HCT116 (cell line): ENCODE results near the gene NFIL3. TPM values are rescaled to one million over a fixed set of nuclear protein-coding genes. Genes with fewer than 3 reads are reported as not detected.

Source experiments
- ATAC-seq: fragments of 200-7000 bp; cut with Tn5 transposase; 2 replicates; pipeline ENCODE4 v1.9.1; 2020; ENCODE audit warnings: mild to moderate bottlenecking, moderate library complexity
- BruUV-seq: library from RNA; stranded (reverse); fragments of 400-500 nt; replicated peaks from 2 replicates; lab custom pipeline; 2021; lab: Mats Ljungman, UMichigan
- CTCF ChIA-PET: fragments of 300-600 bp; sonication (Branson Sonifier 250); formaldehyde crosslinking; loops from one replicate; lab custom pipeline; 2021; ENCODE audit warnings: antibody characterized with exemption; lab: Charles Lee
- POLR2A ChIA-PET: fragments of 300-600, 350-600 bp; sonication (Branson Sonifier 250); formaldehyde crosslinking; loops from one replicate; lab custom pipeline; 2021; ENCODE audit warnings: antibody characterized with exemption; lab: Charles Lee
- RAD21 ChIA-PET, 2 experiments: fragments of 300-600 bp; sonication (Branson Sonifier 250); formaldehyde crosslinking; loops; one replicate each; lab custom pipeline; 2023; ENCODE audit warnings: low total read pairs in 2 of 2; ENCODE audit not compliant: uncharacterized antibody in 2 of 2, unreplicated experiment in 2 of 2, low non-redundant PET in 1 of 2; lab: Charles Lee
- DNase-seq: peaks from one replicate; pipeline ENCODE4 v3.0.0-alpha.2; 2010; ENCODE audit warnings: low read depth, low spot score
- H2AFZ ChIP-seq: fragments of 200-600 bp; shearing (Covaris generic), sonication (generic); 2 replicates; pipeline ENCODE4 v1.6.1; 2017; ENCODE audit warnings: low read depth, mixed run types, mixed read lengths, antibody characterized with exemption, low read length; ENCODE audit not compliant: poor library complexity, severe bottlenecking
- H3K27ac ChIP-seq: 2 replicates; pipeline ENCODE4 v1.5.1; 2012; ENCODE audit warnings: low read depth, low read length
- H3K27me3 ChIP-seq: fragments of 200-600 bp; sonication (generic); 2 replicates; pipeline ENCODE4 v1.6.1; 2016; ENCODE audit warnings: mixed run types, low read length, mixed read lengths; ENCODE audit not compliant: insufficient read depth
- H3K36me3 ChIP-seq, 2 experiments: fragments of 200-500 bp in 1 of 2; fragments of 200-600 bp in 1 of 2; sonication (Bioruptor generic) in 1 of 2; sonication (generic) in 1 of 2; 2 replicates each; pipeline versions ENCODE4 v1.5.1 to v1.6.1; 2014 to 2016; ENCODE audit warnings: low read length in 2 of 2, inconsistent platforms in 1 of 2, mixed read lengths in 1 of 2, mixed run types in 1 of 2; ENCODE audit not compliant: insufficient read depth in 2 of 2, control insufficient read depth in 1 of 2
- H3K4me1 ChIP-seq, 2 experiments: fragments of 200-600 bp in 1 of 2; sonication (generic) in 1 of 2; 2 replicates each; pipeline versions ENCODE4 v1.5.1 to v1.6.1; 2012 to 2017; ENCODE audit warnings: low read length in 2 of 2, inconsistent platforms in 1 of 2, mild to moderate bottlenecking in 1 of 2, mixed read lengths in 1 of 2, mixed run types in 1 of 2, moderate library complexity in 1 of 2; ENCODE audit not compliant: insufficient read depth in 2 of 2, control insufficient read depth in 1 of 2
- H3K4me2 ChIP-seq: fragments of 200-600 bp; sonication (generic); 2 replicates; pipeline ENCODE4 v1.6.1; 2017; ENCODE audit warnings: mixed run types, low read length, mixed read lengths
- H3K4me3 ChIP-seq, 2 experiments: fragments of 200-600 bp in 1 of 2; sonication (generic) in 1 of 2; replicated peaks in 1 of 2; 2 replicates each; pipeline ENCODE4 v1.5.1; 2011 to 2016; ENCODE audit warnings: low read length in 2 of 2, control low read depth in 1 of 2, low read depth in 1 of 2, mild to moderate bottlenecking in 1 of 2, mixed read lengths in 1 of 2, mixed run types in 1 of 2
- H3K79me2 ChIP-seq: fragments of 200-600 bp; sonication (generic); 2 replicates; pipeline ENCODE4 v1.6.1; 2017; ENCODE audit warnings: mild to moderate bottlenecking, mixed run types, low read length, moderate library complexity, mixed read lengths; ENCODE audit not compliant: insufficient read depth
- H3K9ac ChIP-seq: fragments of 200-600 bp; sonication (generic); 2 replicates; pipeline ENCODE4 v1.6.1; 2016; ENCODE audit warnings: low read length, mixed read lengths
- H3K9me2 ChIP-seq: fragments of 200-600 bp; sonication (generic), shearing (Covaris generic); 2 replicates; pipeline ENCODE4 v1.6.1; 2017; ENCODE audit warnings: mixed run types, mild to moderate bottlenecking, moderate library complexity; ENCODE audit not compliant: insufficient read depth
- H3K9me3 ChIP-seq, 2 experiments: fragments of 200-500 bp in 1 of 2; fragments of 200-600 bp in 1 of 2; sonication (Bioruptor generic) in 1 of 2; sonication (generic) in 1 of 2; 2 replicates each; pipeline ENCODE4 v1.6.1; 2014 to 2017; ENCODE audit warnings: low read length in 2 of 2, mixed read lengths in 2 of 2, inconsistent platforms in 1 of 2, low read depth in 1 of 2, mild to moderate bottlenecking in 1 of 2, mixed run types in 1 of 2, moderate library complexity in 1 of 2; ENCODE audit not compliant: control insufficient read depth in 1 of 2, insufficient read depth in 1 of 2
- H4K20me1 ChIP-seq: fragments of 200-600 bp; sonication (generic), shearing (Covaris generic); 2 replicates; pipeline ENCODE4 v1.6.1; 2017; ENCODE audit warnings: mixed run types, mild to moderate bottlenecking, moderate library complexity; ENCODE audit not compliant: insufficient read depth
- CBX3 ChIP-seq: IDR thresholded peaks from 2 replicates; pipeline ENCODE4 v1.6.1; 2012; ENCODE audit warnings: low read depth
- CEBPB ChIP-seq: IDR thresholded peaks from 2 replicates; pipeline ENCODE4 v1.6.1; 2012; ENCODE audit warnings: low read depth
- EGR1 ChIP-seq: IDR thresholded peaks from 2 replicates; pipeline ENCODE4 v1.6.1; 2012; ENCODE audit warnings: low read depth
- EZH2 ChIP-seq: fragments of 200-600 bp; sonication (generic); IDR thresholded peaks from 2 replicates; pipeline ENCODE4 v1.6.1; 2017; ENCODE audit warnings: antibody characterized with exemption, mixed run types
- FOSL1 ChIP-seq: IDR thresholded peaks from 2 replicates; pipeline ENCODE4 v1.6.1; 2012; ENCODE audit warnings: low read depth
- JUND ChIP-seq: IDR thresholded peaks from 2 replicates; pipeline ENCODE4 v1.6.1; 2012
- POLR2A ChIP-seq: IDR thresholded peaks from 2 replicates; pipeline ENCODE4 v1.7.0; 2011; ENCODE audit warnings: borderline replicate concordance; ENCODE audit not compliant: insufficient read depth, insufficient read length; ENCODE audit errors: extremely low read depth
- SP1 ChIP-seq: IDR thresholded peaks from 2 replicates; pipeline ENCODE4 v1.6.1; 2012; ENCODE audit warnings: low read depth
- SRF ChIP-seq: IDR thresholded peaks from 2 replicates; pipeline ENCODE4 v1.6.1; 2012; ENCODE audit warnings: low read depth
- TCF7L2 ChIP-seq: IDR thresholded peaks from 2 replicates; pipeline ENCODE4 v1.7.0; 2011; ENCODE audit warnings: borderline replicate concordance, inconsistent platforms; ENCODE audit not compliant: insufficient read depth, insufficient read length; ENCODE audit errors: extremely low read depth
- YY1 ChIP-seq: IDR thresholded peaks from 2 replicates; pipeline ENCODE4 v1.6.1; 2011; ENCODE audit warnings: low read length, low read depth, moderate library complexity, mild to moderate bottlenecking; ENCODE audit not compliant: insufficient replicate concordance; ENCODE audit errors: extremely low read depth
- intact Hi-C: fragments of 100-400 bp; cut with micrococcal nuclease; formaldehyde crosslinking; loops from 2 replicates; pipeline ENCODE4 v1.10.0; 2022
- total RNA-seq: library from RNA; stranded (reverse); gene quantifications from one replicate; pipeline ENCODE4 v1.2.1, GENCODE V29; 2021; ENCODE audit not compliant: unreplicated experiment
- TF ChIP-seq, protein P1 (sequence below): IDR thresholded peaks from 2 replicates; pipeline ENCODE4 v1.6.1; 2012
- TF ChIP-seq, protein P2 (sequence below), 3 experiments: fragments of 200-600 bp in 1 of 3; sonication (generic) in 1 of 3; IDR thresholded peaks in 2 of 3; conservative IDR thresholded peaks in 1 of 3; 2 replicates each; pipeline ENCODE4 v1.5.1; 2012 to 2017; ENCODE audit warnings: low read depth in 2 of 3, low read length in 2 of 3, antibody characterized with exemption in 1 of 3, borderline replicate concordance in 1 of 3, control low read depth in 1 of 3, mild to moderate bottlenecking in 1 of 3, mixed read lengths in 1 of 3, mixed run types in 1 of 3, moderate library complexity in 1 of 3; ENCODE audit not compliant: insufficient read depth in 1 of 3
- TF ChIP-seq, protein P3 (sequence below): IDR thresholded peaks from 2 replicates; pipeline ENCODE4 v1.6.1; 2012
- TF ChIP-seq, protein P4 (sequence below): IDR thresholded peaks from 2 replicates; pipeline ENCODE4 v1.6.1; 2011; ENCODE audit warnings: mild to moderate bottlenecking, low read length, moderate library complexity; ENCODE audit not compliant: insufficient replicate concordance; ENCODE audit errors: extremely low read depth

NFIL3 gene
- total RNA-seq, 1 experiment from 2014 or later = 38.0 TPM

DNA sequence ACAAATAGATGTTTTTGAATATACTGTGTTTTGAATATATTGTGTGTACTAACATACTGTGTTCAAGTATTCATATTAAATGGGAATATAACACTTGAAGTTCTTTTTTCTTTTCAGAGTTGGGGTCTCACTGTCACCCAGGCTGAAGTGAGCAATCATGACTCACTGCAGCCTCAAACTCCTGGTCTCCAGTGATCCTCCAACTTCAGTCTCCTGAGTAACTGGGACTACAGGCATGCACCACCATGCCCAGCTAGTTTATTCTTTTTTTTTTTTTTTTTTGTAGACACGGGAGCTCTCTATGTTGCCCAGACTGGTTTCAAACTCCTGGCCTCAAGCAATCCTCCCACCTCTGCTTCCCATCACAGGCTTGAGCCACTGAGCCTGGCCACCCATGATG is 38.7 kb downstream of the NFIL3 start:
- POLR2A ChIA-PET = no interaction called here
- no TSS peak for BruUV-seq
- TF ChIP-seq SP1 (no peak), CEBPB (no peak), EGR1 (no peak), FOSL1 (no peak), SRF (no peak), POLR2A (no peak), YY1 (no peak), JUND (no peak), EZH2 (no peak), CBX3 (no peak), TCF7L2 (no peak)
- TF ChIP-seq, protein P1, sequence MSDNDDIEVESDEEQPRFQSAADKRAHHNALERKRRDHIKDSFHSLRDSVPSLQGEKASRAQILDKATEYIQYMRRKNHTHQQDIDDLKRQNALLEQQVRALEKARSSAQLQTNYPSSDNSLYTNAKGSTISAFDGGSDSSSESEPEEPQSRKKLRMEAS = no peak
- TF ChIP-seq, protein P2, sequence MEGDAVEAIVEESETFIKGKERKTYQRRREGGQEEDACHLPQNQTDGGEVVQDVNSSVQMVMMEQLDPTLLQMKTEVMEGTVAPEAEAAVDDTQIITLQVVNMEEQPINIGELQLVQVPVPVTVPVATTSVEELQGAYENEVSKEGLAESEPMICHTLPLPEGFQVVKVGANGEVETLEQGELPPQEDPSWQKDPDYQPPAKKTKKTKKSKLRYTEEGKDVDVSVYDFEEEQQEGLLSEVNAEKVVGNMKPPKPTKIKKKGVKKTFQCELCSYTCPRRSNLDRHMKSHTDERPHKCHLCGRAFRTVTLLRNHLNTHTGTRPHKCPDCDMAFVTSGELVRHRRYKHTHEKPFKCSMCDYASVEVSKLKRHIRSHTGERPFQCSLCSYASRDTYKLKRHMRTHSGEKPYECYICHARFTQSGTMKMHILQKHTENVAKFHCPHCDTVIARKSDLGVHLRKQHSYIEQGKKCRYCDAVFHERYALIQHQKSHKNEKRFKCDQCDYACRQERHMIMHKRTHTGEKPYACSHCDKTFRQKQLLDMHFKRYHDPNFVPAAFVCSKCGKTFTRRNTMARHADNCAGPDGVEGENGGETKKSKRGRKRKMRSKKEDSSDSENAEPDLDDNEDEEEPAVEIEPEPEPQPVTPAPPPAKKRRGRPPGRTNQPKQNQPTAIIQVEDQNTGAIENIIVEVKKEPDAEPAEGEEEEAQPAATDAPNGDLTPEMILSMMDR (IDR thresholded peaks at IDR 0.05 in 2 of 3, conservative IDR thresholded peaks at IDR 0.05 in 1 of 3; ENCODE audit: borderline replicate concordance in 1 of 3, insufficient read depth in 1 of 3, low read depth in 2 of 3, low read length in 2 of 3) = no peak
- TF ChIP-seq, protein P3, sequence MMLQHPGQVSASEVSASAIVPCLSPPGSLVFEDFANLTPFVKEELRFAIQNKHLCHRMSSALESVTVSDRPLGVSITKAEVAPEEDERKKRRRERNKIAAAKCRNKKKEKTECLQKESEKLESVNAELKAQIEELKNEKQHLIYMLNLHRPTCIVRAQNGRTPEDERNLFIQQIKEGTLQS = no peak
- TF ChIP-seq, protein P4, sequence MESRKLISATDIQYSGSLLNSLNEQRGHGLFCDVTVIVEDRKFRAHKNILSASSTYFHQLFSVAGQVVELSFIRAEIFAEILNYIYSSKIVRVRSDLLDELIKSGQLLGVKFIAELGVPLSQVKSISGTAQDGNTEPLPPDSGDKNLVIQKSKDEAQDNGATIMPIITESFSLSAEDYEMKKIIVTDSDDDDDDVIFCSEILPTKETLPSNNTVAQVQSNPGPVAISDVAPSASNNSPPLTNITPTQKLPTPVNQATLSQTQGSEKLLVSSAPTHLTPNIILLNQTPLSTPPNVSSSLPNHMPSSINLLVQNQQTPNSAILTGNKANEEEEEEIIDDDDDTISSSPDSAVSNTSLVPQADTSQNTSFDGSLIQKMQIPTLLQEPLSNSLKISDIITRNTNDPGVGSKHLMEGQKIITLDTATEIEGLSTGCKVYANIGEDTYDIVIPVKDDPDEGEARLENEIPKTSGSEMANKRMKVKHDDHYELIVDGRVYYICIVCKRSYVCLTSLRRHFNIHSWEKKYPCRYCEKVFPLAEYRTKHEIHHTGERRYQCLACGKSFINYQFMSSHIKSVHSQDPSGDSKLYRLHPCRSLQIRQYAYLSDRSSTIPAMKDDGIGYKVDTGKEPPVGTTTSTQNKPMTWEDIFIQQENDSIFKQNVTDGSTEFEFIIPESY = no peak
- RAD21 ChIA-PET = no interaction called here
- H3K4me1 ChIP-seq = no peaks in the 10 kb centered on the region
- no peaks in the 10 kb centered on the region for H3K79me2 ChIP-seq
- H3K27ac ChIP-seq = no peak overlapping the region
- H3K9me2 ChIP-seq = no peaks in the 10 kb centered on the region
- H3K9me3 ChIP-seq = no peaks in the 10 kb centered on the region
- H3K27me3 ChIP-seq = no peaks in the 10 kb centered on the region
- H2AFZ ChIP-seq = no peak overlapping the region
- no peaks in the 10 kb centered on the region for H3K36me3 ChIP-seq
- no peak overlapping the region for H3K4me3 ChIP-seq
- no peak overlapping the region for H3K4me2 ChIP-seq
- CTCF ChIA-PET = no interaction called here
- no peak for ATAC-seq
- intact Hi-C loops = no loop called here
- H3K9ac ChIP-seq = no peak overlapping the region
- DNase-seq = no peak
- H4K20me1 ChIP-seq = no peaks in the 10 kb centered on the region
